Measurements from ENCODE around the gene SPATA24. TPM values are rescaled to one million over a fixed set of nuclear protein-coding genes. Genes with fewer than 3 reads are reported as not detected.
A peak's percentile ranks its signal among the peaks of the same experiment; 100 is the strongest.
"Not testable (repeated sequence)": the region's sequence is repeated elsewhere in the genome, so short reads cannot be mapped to it uniquely, and the experiment has no call there.

Gene SPATA24
- total and polyA plus RNA-seq, 12 donors: 4.6 to 124 (median 10.3) TPM

DNA sequence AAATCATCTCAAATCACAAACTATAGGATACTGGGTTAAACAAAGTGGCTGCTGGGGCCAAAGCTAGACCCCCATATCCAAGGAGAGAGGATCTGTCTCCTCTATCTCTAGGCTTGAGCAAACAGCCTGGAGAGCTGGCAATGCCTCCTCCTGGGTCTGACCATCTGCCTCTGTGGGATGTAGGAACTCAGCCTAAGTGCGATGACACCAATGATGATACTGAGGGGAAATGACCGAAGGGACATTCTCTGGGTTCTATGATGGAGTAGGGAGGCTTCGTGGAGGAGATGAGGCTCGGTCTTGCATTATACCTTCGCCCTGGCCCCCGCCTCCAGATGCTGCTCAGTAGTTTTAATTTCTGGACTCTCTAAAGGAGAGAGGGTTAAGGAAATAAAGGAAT is 9.3 kb upstream of the SPATA24 start:
- Histone ChIP-seq H3K27me3 (no peaks in the 10 kb centered on the region), H3K4me3 (no peak overlapping the region), H3K27ac (no peak overlapping the region), H3K36me3 (replicated peaks in 1 of 2) (no peaks in the 10 kb centered on the region), H3K9me3 (replicated peaks in 1 of 3) (no peaks in the 10 kb centered on the region), H3K4me1 (replicated peaks in 1 of 2) (peaks cover 21 to 39% of the 10 kb centered on the region in 2 donors)
- no peak for TF ChIP-seq POLR2A (IDR thresholded peaks at IDR 0.05)
- TF ChIP-seq, protein P1, sequence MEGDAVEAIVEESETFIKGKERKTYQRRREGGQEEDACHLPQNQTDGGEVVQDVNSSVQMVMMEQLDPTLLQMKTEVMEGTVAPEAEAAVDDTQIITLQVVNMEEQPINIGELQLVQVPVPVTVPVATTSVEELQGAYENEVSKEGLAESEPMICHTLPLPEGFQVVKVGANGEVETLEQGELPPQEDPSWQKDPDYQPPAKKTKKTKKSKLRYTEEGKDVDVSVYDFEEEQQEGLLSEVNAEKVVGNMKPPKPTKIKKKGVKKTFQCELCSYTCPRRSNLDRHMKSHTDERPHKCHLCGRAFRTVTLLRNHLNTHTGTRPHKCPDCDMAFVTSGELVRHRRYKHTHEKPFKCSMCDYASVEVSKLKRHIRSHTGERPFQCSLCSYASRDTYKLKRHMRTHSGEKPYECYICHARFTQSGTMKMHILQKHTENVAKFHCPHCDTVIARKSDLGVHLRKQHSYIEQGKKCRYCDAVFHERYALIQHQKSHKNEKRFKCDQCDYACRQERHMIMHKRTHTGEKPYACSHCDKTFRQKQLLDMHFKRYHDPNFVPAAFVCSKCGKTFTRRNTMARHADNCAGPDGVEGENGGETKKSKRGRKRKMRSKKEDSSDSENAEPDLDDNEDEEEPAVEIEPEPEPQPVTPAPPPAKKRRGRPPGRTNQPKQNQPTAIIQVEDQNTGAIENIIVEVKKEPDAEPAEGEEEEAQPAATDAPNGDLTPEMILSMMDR (IDR thresholded peaks at IDR 0.05): no peak
- intact Hi-C loops (cut with DNase I): no loop called here
- 96 to 100% (median 96%) methylated on average over 6 of the region's 6 CpGs for WGBS, 4 donors
- peak in 1 of 7 donors; percentile 10 for DNase-seq

DNA sequence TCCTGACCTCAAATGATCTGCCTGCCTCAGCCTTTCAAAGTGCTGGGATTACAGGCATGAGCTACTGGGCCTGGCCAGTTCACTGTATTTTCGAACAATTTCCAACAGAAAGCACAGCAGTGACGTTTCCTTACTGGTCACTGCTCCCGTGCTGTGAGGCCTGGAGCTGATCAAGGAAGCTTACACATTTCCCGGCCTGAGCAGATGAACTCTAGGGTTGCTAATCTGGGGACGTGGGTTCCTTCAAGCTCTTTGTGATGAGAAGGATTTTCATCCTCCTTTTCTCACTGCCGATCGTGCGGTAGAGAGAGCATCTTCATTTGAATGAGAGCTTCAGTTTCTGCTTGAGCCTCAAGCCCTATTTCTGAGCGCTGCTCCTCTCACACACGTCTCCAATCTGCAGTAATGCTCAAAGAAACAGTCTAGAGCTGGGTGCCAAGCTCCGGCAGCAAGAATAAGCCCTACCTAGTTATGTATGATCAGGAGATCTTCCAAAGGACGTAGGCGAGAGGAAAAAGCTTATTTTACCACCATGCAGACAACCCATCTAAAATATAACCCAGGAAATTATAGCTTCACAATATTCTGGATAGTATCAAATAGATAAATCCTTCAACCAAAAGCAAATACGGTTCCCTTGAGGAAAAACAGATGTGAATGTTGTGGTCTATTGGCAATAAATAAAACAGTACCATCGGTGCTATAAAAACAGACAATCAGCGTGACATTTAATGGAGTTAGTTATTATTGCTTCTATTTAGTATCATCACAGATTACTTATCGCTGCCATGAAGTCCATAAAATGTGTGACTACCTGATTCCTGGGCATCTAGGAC is 7.3 kb upstream of the SPATA24 start:
- 84 to 87% (median 84%) methylated on average over 17 of the region's 17 CpGs for WGBS, 4 donors
- intact Hi-C loops (cut with DNase I): no loop called here
- H3K27ac ChIP-seq: peak overlapping the region in 1 of 5 donors; percentile 11

DNA sequence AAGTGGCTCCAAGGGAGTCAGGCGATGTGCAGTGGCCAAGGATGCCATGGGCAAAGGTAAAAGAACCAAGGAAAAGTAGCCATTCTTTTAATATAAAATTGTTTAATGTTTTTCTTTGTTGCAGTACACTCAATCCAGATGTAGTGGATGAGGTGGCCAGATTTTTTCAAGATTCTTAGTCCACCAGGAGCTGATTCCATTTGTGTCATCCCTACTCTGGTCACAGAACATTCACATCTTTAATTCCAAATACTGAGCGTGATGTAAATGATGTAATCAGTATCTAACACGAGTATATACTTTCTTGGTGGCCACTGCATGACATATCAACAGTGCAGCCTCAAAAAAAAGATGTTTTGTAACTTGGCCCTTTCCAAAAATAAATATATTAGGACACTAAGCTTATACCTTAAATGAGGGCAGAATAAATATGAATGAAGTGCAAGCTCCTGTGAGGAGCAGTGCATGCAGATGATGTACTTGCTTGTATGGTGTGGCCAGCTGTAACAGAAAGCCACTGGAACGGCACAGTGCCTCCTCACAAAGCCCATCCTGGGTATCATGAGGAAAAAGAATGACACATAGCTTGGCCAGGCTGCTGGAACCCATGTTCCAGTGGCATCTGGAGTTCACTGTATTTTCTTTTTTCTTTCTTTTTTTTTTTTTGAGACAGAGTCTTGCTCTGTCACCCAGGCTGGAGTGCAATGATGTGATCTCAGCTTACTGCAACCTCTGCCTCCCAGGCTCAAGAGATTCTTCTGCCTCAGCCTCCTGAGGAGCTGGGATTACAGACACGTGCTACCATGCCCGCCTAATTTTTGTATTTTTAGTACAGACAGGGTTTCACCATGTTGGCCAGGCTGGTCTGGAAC is 6.5 kb upstream of the SPATA24 start:
- no peak for TF ChIP-seq POLR2A (IDR thresholded peaks at IDR 0.05)
- TF ChIP-seq, protein P1 (IDR thresholded peaks at IDR 0.05): no peak
- peak overlapping the region in 1 of 5 donors; percentile 11 for H3K27ac ChIP-seq
- H3K4me1 ChIP-seq (replicated peaks in 1 of 2): peaks cover 14 to 15% of the 10 kb centered on the region in 2 donors
- H3K4me3 ChIP-seq: no peak overlapping the region
- DNase-seq: peak in 2 of 7 donors; percentile 2 to 53
- no peaks in the 10 kb centered on the region for H3K27me3 ChIP-seq
- no peaks in the 10 kb centered on the region for H3K36me3 ChIP-seq (replicated peaks in 1 of 2)
- H3K9me3 ChIP-seq (replicated peaks in 1 of 3): no peaks in the 10 kb centered on the region
- intact Hi-C loops (cut with DNase I): no loop called here
- 68 to 79% (median 73%) methylated on average over 6 of the region's 6 CpGs for WGBS, 4 donors

More for the DNA sequence above, 7.3 kb upstream of the SPATA24 start:
- DNase-seq: peak in 2 of 7 donors; percentile 13 to 69
- H3K4me3 ChIP-seq: no peak overlapping the region
- TF ChIP-seq, protein P1 (IDR thresholded peaks at IDR 0.05): no peak
- TF ChIP-seq POLR2A (IDR thresholded peaks at IDR 0.05): no peak
- H3K9me3 ChIP-seq (replicated peaks in 1 of 3): no peaks in the 10 kb centered on the region
- peaks cover 16 to 24% of the 10 kb centered on the region in 2 donors for H3K4me1 ChIP-seq (replicated peaks in 1 of 2)
- no peaks in the 10 kb centered on the region for H3K27me3 ChIP-seq
- H3K36me3 ChIP-seq (replicated peaks in 1 of 2): no peaks in the 10 kb centered on the region

DNA sequence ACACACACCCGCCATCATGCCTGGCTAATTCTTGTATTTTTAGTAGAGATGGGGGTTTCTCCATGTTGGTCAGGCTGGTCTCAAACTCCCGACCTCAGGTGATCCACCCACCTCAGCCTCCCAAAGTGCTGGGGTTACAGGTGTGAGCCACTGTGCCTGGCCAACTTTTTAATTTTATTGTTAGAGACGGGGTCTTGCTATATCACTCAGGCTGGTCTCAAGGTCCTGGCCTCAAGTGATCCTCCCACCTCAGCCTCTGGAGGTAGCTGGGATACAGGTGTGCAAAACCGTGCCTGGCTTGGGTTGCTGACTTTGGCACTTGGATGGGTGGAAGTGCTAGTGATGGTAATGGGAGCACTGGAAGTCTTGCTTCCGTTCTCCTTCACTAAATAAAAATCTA is 5.2 kb upstream of the SPATA24 start:
- H3K9me3 ChIP-seq (replicated peaks in 1 of 3); intact Hi-C loops (cut with DNase I); H3K27me3 ChIP-seq; H3K4me3 ChIP-seq; H3K36me3 ChIP-seq (replicated peaks in 1 of 2); H3K4me1 ChIP-seq (replicated peaks in 1 of 2); H3K27ac ChIP-seq: not testable (repeated sequence)
- DNase-seq: peak in 2 of 7 donors; percentile 5 to 43
- WGBS, 4 donors: 83 to 93% (median 87%) methylated on average over 4 to 5 of the region's 5 CpGs
